Mammary epithelial cell (primary cell): ENCODE results near the gene RRP36.

Experiments used
- CTCF ChIP-seq, 2 donors: IDR thresholded peaks in 1 of 2; conservative IDR thresholded peaks in 1 of 2; 2 replicates each; pipeline ENCODE4 v1.5.1; 2011 to 2012; ENCODE audit warnings: inconsistent platforms in 2 of 2, low read length in 2 of 2, mild to moderate bottlenecking in 2 of 2, control low read depth in 1 of 2, low read depth in 1 of 2; ENCODE audit not compliant: insufficient read depth in 1 of 2; ENCODE audit errors: extremely low read depth in 1 of 2
- EZH2 ChIP-seq: IDR thresholded peaks from 2 replicates; pipeline ENCODE4 v1.6.1; 2012; ENCODE audit warnings: low read length, inconsistent platforms, borderline replicate concordance

DNA sequence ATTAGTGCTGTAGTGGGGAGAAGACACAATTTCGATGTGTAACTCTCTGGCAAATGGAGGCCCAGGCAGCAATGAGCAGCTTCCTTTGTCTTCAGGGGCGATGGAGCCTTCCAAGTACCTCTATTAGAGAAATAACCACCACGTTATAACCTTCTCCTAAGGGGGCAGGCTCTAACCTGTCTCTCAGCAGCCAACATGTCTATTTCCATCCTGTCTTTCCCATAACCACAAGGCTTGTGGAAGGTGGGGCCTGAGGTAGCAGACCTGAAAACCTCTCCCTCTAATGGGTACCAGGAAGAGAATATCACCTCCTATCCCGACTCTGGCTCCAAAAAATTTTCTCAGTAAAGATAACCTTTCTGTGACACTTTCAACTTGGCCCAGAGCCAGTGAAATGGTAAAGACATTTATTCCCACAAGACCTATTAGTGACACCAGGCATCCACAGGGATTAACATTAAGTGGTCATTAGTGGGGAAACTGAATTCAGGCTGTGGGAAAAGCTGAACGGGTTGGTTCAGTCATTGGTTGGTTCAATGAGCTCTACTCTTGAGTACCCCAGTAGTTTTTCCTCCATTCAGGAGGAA is 46.4 kb upstream of the RRP36 start:
- no peak for TF ChIP-seq EZH2
- no peak for TF ChIP-seq CTCF (conservative IDR thresholded peaks at IDR 0.05 in 1 of 2, IDR thresholded peaks at IDR 0.05 in 1 of 2; ENCODE audit: extremely low read depth in 1 of 2, insufficient read depth in 1 of 2, low read depth in 1 of 2, low read length in 2 of 2)
